GM12878 (cell line): ENCODE results near the gene PGLYRP4.

ENCODE experiments used
- BHLHE40 ChIP-seq, 2 experiments: fragments of 450-650 bp in 1 of 2; IDR thresholded peaks; 2 replicates each; pipeline ENCODE4 v1.6.1; 2011 to 2017; ENCODE audit warnings: low read depth in 2 of 2, borderline replicate concordance in 1 of 2, improper control_type of control experiment in 1 of 2, low read length in 1 of 2, mild to moderate bottlenecking in 1 of 2
- CREB1 ChIP-seq: IDR thresholded peaks from 2 replicates; pipeline ENCODE4 v1.6.1; 2012; ENCODE audit warnings: low read depth, mild to moderate bottlenecking, inconsistent platforms
- CTCF ChIP-seq, 3 experiments: IDR thresholded peaks in 2 of 3; conservative IDR thresholded peaks in 1 of 3; 2 replicates each; pipeline ENCODE4 v1.5.1; 2011; ENCODE audit warnings: low read depth in 3 of 3, low read length in 3 of 3, mild to moderate bottlenecking in 3 of 3, control low read depth in 2 of 3, moderate library complexity in 2 of 3, inconsistent platforms in 1 of 3, mixed read lengths in 1 of 3; ENCODE audit not compliant: control insufficient read depth in 2 of 3, insufficient read depth in 1 of 3; ENCODE audit errors: extremely low read depth in 1 of 3
- IRF3 ChIP-seq: fragments of 450-650 bp; IDR thresholded peaks from 2 replicates; pipeline ENCODE4 v1.6.1; 2014; ENCODE audit warnings: mild to moderate bottlenecking
- MXI1 ChIP-seq: fragments of 150-350 bp; IDR thresholded peaks from 2 replicates; pipeline ENCODE4 v1.6.1; 2011; ENCODE audit warnings: low read depth, mild to moderate bottlenecking, inconsistent platforms, low read length, improper control_type of control experiment
- NR2C2 ChIP-seq: IDR thresholded peaks from 2 replicates; pipeline ENCODE4 v1.6.1; 2011; ENCODE audit warnings: borderline replicate concordance, low read depth; ENCODE audit not compliant: control insufficient read depth, insufficient read length
- PAX8 ChIP-seq: fragments of 450-650 bp; IDR thresholded peaks from 2 replicates; pipeline ENCODE4 v1.6.1; 2017; ENCODE audit warnings: mild to moderate bottlenecking, moderate library complexity
- SMAD5 ChIP-seq: IDR thresholded peaks from 2 replicates; pipeline ENCODE4 v1.6.1; 2016; ENCODE audit warnings: antibody characterized with exemption, low read depth
- SPI1 ChIP-seq: IDR thresholded peaks from 2 replicates; pipeline ENCODE4 v1.6.1; 2011; ENCODE audit warnings: low read depth, mild to moderate bottlenecking, low read length, moderate library complexity, borderline replicate concordance; ENCODE audit not compliant: insufficient read depth
- SRF ChIP-seq, 2 experiments: IDR thresholded peaks; 2 replicates each; pipeline ENCODE4 v1.6.1; 2011; ENCODE audit warnings: low read depth in 2 of 2, low read length in 2 of 2, mild to moderate bottlenecking in 1 of 2, moderate library complexity in 1 of 2
- USF2 ChIP-seq: IDR thresholded peaks from 2 replicates; pipeline ENCODE4 v1.6.1; 2011; ENCODE audit warnings: low read depth, low read length, improper control_type of control experiment, borderline replicate concordance
- ZBTB11 ChIP-seq: fragments of 450-650 bp; formaldehyde crosslinking; IDR thresholded peaks from 2 replicates; pipeline ENCODE4 v1.5.0; 2022; ENCODE audit warnings: mild to moderate bottlenecking, missing genetic modification characterization
- ZBTB33 ChIP-seq: fragments of 450-650 bp; IDR thresholded peaks from 2 replicates; pipeline ENCODE4 v1.6.1; 2017; ENCODE audit warnings: mild to moderate bottlenecking
- ZNF217 ChIP-seq: fragments of 450-650 bp; IDR thresholded peaks from 2 replicates; pipeline ENCODE4 v1.6.1; 2017; ENCODE audit warnings: antibody characterized with exemption, mild to moderate bottlenecking

- TF ChIP-seq SRF (IDR thresholded peaks at IDR 0.05; ENCODE audit: low read depth in 2 of 2, low read length in 2 of 2) (no peak), NR2C2 (no peak), USF2 (no peak), CTCF (IDR thresholded peaks at IDR 0.05 in 2 of 3, conservative IDR thresholded peaks at IDR 0.05 in 1 of 3; ENCODE audit: control insufficient read depth in 2 of 3, extremely low read depth in 1 of 3, insufficient read depth in 1 of 3, low read depth in 3 of 3, low read length in 3 of 3) (no peak), ZBTB33 (no peak), BHLHE40 (IDR thresholded peaks at IDR 0.05; ENCODE audit: borderline replicate concordance in 1 of 2, low read depth in 2 of 2, low read length in 1 of 2) (no peak), SPI1 (peak; percentile 63), CREB1 (no peak), MXI1 (no peak), ZNF217 (no peak), SMAD5 (no peak), PAX8 (no peak), ZBTB11 (CRISPR knock-in tag) (no peak), IRF3 (no peak)
Measured at GRCh38 chr1:153349363-153350320, 1.0 kb upstream of the PGLYRP4 start.
